Measurements from ENCODE around the gene LMBR1L.

LMBR1L gene

DNA sequence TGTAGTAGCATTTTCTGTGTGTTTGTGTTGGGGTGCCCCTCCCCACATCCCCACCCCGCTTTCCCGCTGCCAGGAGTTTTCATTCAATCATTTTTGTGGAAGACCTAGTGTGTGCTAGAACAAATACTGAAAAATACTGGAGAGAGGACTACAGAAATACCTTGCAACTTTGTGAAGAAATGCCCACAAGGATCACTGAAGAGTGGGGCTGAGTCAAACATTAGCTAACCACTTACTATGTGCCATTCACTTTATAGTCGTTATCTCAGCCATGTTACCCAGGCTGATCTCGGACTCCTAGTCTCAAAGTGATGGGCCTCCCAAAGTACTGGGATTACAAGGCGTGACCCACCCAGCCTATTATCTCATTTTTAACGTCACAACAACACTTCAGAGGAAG is 559 bp upstream of the LMBR1L start:
- no peak for DNase-seq

DNA sequence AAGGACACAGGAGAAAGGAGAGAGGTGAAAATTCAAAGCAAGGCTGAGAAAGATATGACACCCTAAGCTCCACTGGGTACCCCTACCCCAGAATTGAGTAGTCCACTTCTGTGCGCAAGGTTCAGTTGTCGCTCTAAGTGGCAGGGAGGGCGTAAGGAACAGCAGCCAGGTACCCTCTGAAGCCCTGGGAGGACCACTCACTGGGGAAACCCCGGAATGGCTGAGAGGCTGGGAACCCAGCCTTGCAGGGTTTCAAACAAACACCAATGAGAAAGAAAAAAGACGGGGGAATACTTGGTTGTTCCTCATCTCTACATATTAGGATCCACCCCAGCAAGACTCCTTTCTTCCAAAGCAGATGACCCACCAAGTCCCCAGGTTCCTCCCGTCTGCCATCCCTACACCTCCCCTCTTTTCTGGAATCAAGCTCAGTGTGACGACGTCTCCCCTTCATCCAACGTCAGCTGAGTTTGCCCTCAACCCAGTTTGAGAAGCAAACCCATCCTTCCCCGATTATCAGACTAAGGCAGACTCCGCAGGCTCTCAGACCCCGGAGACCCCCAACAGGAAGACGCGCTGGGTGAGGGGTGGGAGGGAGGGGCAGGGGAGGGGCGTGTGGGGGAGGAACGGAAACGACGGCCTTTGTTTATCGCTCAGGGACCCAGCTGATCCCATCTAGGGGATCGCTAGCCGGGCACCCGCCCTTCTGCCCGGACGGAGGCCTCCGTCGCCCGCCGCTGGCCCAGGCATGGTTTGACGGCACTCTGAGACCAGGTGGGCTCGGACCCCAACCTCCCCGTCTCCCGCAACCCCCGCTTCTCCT is 795 bp downstream of the LMBR1L start:
- DNase-seq, result peak in 5 of 14 donors; percentile 49 to 67 (median 57)

DNA sequence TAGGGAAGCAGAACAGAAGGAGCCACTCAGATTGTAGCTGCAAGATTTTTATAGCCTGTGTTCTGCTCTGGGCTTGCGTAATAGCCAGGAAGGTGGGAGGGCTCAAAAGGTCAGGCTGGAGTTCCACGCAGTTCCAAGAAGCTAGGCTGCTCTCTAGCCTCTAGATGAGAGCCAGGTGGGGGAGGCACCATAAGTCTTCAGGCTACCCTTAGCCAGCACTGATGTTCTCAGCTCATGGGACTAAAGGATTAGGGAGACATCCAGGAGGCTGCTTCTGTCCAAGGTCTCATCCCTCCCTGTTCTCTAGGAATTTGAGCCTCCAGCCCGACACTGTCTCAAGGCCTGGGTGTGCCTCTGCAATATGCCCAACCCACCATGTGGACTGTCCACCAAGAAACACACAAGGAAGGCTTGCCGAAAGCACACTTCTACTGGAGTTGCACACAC is 1.7 kb downstream of the LMBR1L start:
- peak in 2 of 14 donors; percentile 6 to 23 for DNase-seq

DNA sequence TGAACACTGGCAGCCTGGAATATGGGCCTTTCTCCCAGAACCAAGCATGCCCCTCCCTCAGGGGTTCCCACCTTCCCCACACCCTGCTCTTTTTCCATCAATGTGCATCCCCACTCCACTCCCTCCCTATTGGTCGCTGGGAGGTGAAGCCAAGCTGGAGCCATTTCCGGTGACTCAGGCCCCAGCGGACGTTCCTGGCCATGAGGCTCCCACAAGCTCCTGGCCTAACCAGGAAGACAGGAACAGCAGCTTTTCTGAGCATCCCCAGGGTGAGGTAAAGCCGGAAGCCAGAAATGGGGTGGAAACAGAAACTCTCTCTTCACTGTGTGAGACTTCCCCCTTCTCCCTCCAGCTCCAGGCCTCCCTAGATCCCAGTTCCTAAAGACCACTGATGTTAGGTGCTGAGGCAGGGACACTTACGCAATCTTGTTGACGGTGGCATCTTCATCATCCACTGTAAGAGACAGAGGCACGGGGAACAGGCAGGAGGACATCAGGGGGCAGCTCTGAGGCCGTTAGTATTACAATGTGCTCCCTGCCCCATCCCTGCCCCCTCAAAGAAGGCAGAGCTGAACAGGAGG is 5.1 kb downstream of the LMBR1L start:
- DNase-seq, result peak in 1 of 14 donors; percentile 8

DNA sequence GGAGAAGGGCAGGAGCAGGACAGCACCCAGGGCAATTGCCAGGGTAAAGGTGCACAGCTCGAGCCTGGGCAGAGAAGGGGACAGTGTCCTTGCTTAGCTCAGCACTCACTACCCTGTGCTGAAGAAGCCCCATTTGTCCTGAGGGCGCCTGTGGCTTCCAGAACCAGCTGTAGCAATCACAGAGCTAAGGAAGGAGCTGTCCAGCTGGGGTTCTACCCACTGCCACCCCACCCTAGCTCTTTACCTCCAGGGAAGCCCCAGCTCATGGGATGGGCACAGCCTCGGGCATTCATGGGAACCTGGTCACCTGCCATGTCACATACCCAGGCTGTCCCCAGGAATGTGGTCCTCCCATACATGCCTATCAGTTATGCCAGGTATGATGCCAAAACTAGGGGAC is 5.8 kb downstream of the LMBR1L start:
- no peak for DNase-seq

DNA sequence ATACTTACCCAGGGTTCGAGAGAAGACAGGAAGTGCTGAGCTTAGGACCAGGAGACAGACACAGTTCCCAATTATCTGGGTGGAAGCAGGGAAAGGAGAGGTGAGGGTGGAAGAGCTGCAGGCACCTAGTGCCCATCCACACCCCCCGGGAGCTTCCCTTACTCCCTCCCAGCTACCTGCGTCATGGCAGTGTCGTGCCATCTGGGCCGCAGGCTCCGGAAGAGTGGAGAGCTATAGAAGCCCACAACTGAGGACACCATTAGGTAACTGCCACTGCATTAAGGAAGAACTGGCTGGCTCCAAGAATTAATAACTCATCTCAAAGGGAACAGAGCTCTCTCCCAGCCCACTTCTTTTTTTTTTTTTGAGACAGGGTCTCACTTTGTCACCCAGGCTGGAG is 10.3 kb downstream of the LMBR1L start:
- DNase-seq, result no peak

DNA sequence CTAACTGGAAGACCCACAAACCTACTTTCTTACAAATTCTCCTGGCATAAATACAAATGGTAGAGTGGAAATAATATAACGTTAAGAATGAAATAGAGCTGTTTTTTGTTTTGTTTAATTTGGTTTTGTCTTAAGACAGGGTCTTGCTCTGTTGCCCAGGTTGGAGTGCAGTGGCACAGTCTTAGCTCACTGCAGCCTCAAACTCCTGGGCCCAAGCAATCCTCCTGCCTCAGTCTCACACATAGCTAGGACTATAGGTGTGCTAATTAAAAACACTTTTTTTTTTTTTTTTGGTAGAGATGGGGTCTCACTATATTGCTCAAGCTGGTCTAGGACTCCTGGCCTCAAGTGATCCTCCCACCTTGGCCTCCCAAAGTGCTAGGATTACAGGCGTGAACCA is 11.9 kb downstream of the LMBR1L start:
- DNase-seq, result no peak

DNA sequence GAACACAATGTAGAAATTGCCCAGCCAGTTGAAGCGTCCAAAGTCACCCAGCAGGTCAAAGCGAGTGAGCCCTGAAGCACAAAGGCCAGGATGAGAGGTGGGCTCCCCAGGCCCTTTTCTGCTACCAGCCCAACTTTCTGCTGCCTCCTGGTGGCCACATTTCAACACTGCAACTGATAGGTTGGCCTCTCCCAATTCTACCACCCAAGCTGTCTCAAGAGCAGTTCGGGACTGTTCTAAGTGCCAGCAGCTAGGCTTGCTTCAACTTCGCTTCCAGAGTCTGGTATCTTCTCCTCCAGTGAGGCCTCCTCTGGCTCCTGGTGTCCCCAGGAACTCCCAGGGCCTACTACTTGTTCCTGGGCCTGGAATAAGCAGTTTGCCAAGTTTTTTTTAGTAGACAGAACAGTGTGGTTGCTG is 12.6 kb downstream of the LMBR1L start:
- DNase-seq, result peak in 8 of 14 donors; percentile 6 to 49 (median 20)

DNA sequence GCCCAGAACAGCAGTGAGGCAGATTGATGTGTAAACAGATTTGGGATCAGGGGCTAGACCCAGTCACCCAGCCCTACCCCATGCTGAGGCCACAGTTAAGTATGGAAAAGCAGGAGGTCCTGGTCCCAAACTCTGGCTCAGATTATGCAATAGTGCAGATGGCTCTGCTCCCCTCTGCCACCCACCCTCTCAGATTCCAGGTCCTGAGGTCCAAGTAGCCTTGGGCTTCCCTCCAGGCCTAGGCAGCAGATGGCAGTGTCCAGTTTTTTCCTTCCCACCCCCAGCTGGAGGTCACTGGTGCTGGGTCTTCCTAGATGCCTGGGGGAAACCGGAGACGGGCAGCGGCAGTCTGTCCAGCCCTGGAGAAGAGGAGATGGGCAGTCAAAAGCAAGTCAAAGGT is 13.3 kb downstream of the LMBR1L start:
- peak in 1 of 14 donors; percentile 19 for DNase-seq

DNA sequence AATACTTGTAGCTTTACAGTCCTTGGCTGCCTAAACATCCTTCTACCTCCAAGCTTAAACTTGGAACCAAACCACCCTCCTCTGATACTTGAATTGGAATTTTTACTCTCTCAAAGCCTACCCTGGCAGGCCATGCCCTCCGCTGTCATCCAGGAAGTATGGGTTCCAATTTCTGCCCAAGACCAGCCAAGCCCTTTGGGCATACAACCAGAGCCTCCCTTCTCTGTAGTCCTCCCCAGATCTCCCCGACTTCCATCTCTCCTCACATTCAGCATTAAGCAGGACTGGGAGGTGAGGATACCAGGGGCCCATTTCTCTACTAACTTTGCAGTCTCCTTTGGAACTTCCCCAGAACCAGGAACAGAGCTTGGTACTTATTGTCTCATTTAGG is 15.7 kb downstream of the LMBR1L start:
- DNase-seq, result no peak

DNA sequence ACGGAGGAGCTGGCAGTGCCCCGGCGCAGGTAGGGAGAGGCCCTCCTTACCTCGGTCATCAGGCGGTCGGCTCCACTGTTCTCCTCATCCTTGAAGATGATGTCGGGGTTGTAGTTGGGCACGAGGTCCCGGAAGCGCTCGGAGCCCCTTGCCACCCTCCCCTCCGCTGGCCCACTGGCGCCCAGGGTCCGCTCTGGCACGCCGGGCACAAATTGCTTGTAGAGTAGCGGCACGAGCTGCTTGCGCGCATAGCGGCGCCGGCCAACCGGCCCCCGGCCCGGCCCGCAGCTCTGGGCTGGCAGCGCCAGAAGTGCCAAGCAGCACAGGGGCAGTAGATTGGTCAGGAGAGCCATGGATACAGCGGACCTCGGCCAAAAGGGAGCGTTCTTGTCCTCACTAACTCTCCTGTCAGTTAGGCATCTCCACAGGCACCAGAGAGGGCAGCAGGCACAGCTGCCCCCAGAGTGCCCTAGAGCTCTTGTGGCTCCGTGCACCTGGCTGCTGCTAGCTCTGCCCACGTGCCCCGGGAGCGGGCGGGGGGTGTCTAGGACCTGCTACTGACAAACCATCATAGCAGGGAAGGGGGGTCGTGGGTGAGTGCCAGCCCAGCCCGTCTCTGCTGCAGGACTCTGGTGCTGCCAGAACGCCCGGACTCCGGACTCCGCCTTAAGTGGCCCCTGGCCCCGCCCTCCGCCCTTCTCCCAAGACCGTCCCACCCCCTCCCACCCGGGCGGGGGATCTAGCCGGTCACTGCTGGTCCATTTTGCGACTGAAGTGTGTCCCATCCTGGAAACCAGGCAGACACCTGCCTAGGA is 16.3 kb downstream of the LMBR1L start, which contains the start of gene DHH:
DHH (minus strand) TSS at position 642 of the 815 bp plus-strand sequence; CDS start at position 353, 289 bp downstream.
- DNase-seq, result peak in 4 of 14 donors; percentile 13 to 39 (median 26)

DNA sequence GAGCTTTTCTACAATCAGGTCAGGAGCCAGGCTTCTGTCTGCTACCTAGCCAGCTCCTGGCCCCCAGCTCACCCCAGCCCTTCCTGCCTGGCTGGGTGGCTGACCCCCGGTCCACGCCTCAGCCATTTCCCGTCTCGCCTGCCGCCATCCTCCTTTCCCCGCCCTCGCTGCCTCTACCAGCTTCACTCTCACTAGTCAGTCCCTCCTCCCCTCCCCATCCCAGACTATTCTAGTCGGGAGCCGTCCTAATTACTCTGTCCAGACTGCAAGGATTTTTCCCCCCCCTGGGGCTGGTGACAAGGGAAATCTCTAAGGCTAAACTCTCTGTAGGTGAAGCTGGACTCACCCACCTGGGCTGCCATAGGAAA is 16.9 kb downstream of the LMBR1L start:
- peak in 1 of 14 donors; percentile 10 for DNase-seq

DNA sequence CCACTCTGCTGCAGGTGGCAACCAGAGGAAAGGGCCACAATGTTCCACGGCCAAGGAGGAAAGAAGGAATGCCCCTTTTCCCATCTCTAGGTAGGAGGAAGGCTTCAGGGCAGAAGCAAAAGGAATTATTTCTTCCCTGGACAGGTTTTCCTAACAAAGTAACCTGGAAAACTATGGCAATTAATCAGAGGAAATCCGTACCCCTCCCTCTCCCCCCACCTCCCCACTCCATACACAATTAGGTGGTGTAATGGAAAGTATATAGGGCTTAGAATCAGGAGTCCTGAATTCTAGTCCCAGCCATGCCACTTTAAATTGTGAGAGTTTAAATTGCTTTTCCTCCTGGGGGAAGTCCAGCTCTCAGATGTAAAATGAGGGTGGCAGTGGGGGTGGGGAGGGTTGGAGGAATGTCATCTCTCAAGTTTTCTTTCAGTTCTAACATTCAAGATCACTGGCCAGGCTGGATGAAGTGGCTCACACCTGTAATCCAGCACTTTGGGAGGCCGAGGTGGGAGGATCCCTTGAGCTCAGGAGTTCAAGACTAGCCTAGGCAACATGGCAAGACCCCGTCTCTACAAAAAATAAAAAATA is 17.7 kb downstream of the LMBR1L start:
- DNase-seq, result no peak

DNA sequence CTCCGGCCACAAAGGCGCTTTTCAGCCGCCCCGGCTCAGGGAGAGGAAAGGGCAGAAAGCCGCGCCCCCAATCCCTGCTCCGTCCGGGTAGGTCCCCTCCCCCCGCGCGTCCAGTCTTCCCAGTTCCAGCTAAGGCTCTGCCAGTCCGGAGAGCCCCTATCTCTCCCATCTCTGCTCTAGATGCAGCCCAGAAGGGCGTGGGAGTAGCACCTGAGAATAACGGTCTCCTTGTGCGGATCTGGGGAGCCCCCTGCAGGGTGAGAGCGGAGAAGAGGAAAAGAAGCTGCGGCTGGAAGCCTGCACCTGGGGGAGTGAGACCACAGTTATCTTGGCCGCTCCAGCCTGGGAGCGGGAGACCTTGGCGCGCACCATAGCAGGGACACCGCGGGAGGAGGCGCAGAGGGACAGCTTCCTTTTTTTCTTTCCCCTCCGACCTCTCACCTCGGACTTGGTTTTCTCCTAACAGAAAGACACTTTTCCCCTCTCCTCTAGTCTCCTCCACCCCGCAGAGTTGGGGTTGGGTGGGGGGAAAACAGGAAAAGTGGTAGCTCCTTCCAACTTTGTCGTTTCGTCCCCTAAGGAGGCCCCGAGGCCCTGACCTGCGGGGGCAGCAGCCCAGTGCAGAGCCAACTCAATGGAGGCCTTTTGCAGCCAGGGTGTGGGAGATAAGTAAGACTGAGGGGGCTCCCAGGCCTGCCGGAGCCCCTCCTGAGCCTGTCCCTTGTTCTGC is 18.4 kb downstream of the LMBR1L start:
- peak in 5 of 14 donors; percentile 21 to 60 (median 44) for DNase-seq

DNA sequence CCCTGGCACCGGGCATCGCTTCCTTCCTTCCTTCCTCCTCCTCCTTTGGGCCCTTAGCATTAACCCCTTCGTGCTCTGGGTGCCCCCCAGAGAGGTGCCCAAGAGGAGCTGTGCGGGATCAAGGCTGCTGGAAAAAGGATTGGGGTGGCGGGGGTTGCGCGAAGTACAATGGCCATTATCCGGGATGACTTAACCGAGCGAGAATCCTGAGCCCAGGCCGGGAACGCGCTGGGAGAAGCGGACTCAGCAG is 18.9 kb downstream of the LMBR1L start:
- no peak for DNase-seq

DNA sequence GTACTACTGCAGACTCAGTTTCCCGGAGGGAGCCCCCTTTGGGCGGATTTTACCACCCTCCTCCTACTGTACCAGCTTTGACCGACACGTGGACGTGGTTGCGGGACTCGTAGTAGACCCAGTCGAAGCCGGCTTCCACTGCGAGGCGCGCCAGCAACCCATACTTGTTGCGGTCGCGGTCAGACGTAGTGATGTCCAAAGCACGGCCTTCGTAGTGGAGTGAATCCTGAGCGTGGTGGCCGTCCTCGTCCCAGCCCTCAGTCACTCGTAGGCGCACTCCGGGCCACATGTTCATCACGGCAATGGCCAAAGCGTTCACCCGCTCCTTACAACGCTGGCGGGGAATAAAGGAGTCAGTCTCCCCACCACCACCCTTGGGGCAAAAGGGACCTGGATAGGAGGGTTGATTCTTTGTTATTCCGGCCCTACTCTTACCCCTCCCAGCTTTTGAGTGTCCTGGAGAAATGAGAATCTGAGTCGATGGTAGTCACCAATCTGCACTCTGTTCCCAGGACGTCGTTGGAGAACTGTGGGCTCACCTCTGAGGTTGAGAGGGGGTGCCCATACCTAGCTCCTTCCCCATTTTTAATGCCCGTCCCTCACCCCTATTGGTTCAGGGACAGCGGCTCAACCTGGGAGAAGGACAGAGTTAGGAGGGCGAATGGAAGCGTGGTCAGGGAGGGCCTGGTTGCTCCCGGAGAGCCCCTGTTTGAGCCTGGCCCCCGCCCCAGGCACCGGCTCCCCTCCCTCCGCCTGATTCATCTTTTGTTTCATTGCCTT is 19.4 kb downstream of the LMBR1L start:
- no peak for DNase-seq

DNA sequence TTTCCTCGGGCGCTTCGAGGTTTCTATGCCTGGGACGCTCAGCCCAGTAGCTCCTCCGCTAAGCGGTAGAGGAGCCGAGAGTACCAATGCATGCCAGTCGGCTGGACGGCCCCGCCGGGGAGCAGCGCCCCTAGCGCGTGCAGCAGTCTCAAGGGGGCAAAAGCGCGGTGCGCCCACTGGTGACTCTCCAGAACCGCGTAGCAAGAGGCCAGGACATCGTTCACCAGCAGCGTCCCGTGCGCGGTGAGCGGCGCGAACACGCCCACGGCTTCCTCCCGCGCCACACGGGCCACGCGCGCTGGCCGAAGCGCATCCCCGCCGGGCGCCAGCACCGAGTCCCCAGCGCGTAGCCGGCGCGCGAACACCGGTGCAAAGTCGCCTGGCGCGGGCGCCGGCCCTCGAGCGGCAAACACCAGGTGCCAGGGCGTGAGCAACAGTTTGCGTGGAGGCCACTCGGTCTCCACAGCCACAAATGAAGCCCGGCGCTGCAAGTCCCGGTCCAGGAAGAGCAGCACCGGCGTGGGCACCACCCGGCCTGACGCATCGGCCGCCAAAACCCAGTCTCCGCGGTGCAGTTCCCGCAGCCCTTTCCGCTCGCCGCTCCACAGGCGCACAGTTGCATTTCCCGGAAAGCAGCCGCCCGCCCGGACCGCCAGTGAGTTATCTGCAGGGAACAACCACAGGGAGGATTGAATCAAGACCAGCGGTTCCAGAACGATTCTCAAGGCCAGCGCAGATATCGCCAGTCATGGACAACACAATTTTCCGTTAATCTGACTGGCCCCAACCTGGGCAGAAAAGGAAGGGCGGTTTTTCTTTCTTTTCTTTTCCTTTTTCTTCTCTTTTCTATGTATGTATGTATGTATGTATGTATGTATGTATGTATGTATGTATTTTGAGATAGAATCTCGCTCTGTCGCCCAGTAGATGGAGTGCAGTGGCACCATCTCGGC is 20.6 kb downstream of the LMBR1L start:
- DNase-seq, result peak in 5 of 14 donors; percentile 22 to 49 (median 26)

DNA sequence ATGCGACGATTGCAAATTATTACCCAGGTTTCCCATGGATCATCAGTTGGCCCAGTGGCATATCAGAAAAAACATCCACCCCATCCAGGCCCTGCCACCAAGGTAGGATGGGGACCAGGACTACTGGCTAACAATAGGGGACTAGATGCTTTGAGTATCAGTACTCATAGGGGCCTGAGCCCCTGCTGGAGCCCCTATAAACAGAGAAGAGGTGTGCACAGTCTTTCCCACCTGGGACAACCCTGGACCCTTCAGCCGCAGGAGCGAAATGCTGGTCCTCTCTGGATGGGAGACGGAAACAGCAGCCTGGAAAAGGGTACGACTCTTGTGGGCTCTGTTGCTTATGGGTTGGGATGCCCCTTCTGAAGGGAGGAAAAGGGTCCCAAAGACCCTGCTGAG is 21.7 kb downstream of the LMBR1L start:
- DNase-seq, result no peak

DNA sequence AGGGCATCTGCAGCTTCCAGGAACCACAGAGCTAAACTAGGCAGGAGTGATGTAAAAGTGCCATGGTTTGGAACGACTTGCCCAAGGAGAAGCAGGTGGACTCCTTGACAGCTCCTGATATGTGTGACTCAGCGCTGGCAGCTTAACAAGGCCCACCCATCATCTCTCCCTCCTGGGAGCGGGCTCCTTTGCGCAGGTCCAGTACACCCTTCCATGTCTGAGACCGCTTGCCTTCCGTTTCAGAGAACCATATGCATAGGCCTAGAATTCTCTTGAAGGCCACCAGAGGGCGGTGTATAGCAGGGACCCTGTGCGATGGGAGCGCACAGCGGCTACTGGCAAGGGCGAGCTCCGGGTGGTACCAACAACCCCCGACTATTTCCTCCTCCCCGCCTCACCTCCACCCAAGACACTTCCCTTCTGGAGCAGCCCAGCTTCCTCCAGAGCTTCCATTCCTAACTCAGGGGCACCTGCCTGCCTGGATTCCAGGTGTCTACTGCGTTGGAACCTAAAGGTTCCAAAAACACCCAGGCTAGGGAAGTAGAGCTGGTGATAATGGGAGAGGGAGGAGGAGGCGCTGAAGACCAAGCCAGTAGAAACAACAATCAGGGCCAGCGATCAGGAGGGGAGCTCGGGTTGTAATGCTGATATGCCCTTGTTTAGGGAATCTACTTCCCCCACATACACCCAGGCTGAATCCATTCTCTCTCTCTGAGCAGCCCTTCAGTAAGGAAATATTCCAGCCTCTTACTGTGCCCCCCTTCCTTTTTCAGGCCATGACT is 22.3 kb downstream of the LMBR1L start:
- peak in 12 of 14 donors; percentile 38 to 89 (median 70) for DNase-seq

All from C1 segment of cervical spinal cord (tissue), 14 donors.